OCI-LY7 (cell line): ENCODE measurements around the gene ATG4B. TPM values are rescaled to one million over a fixed set of nuclear protein-coding genes. Genes with fewer than 3 reads are reported as not detected.

Source experiments
- BruUV-seq: library from RNA; stranded (reverse); fragments of 400-500 nt; replicated peaks from 2 replicates; lab custom pipeline; 2021; lab: Mats Ljungman, UMichigan
- CTCF ChIA-PET: fragments of 300-600 bp; sonication (Branson Sonifier 250); formaldehyde crosslinking; loops from one replicate; lab custom pipeline; 2022; ENCODE audit warnings: antibody characterized with exemption; ENCODE audit not compliant: unreplicated experiment; lab: Charles Lee
- POLR2A ChIA-PET: fragments of 300-600 bp; sonication (Branson Sonifier 250); formaldehyde crosslinking; loops from one replicate; lab custom pipeline; 2022; ENCODE audit warnings: antibody characterized with exemption; lab: Charles Lee
- DNase-seq: peaks from one replicate; pipeline ENCODE4 v3.0.0-alpha.2; 2015; ENCODE audit warnings: low spot score
- H2AFZ ChIP-seq: fragments of 200-600 bp; sonication (generic), shearing (Covaris generic); 2 replicates; pipeline ENCODE4 v1.6.1; 2014; ENCODE audit warnings: mild to moderate bottlenecking, antibody characterized with exemption, low read length, moderate library complexity
- H3K27ac ChIP-seq: fragments of 200-600 bp; sonication (generic); 2 replicates; pipeline ENCODE4 v1.5.1; 2014; ENCODE audit warnings: mixed run types, low read depth, mild to moderate bottlenecking, moderate library complexity, low read length, inconsistent platforms; ENCODE audit not compliant: poor library complexity, severe bottlenecking
- H3K36me3 ChIP-seq: fragments of 200-600 bp; sonication (generic); 2 replicates; pipeline ENCODE4 v1.6.1; 2014; ENCODE audit warnings: mild to moderate bottlenecking, antibody characterized with exemption, low read length, moderate library complexity, mixed read lengths; ENCODE audit not compliant: insufficient read depth
- H3K4me1 ChIP-seq: fragments of 200-600 bp; sonication (generic); 2 replicates; pipeline ENCODE4 v1.5.1; 2014; ENCODE audit warnings: mild to moderate bottlenecking, low read length; ENCODE audit not compliant: insufficient read depth, poor library complexity, severe bottlenecking
- H3K4me2 ChIP-seq: fragments of 200-600 bp; sonication (generic); 2 replicates; pipeline ENCODE4 v1.6.1; 2014; ENCODE audit warnings: mild to moderate bottlenecking, low read length
- H3K4me3 ChIP-seq: fragments of 200-600 bp; sonication (generic); 2 replicates; pipeline ENCODE4 v1.5.1; 2014; ENCODE audit warnings: mild to moderate bottlenecking, low read depth, low read length; ENCODE audit not compliant: poor library complexity, severe bottlenecking
- H3K79me2 ChIP-seq: fragments of 200-600 bp; sonication (generic); 2 replicates; pipeline ENCODE4 v1.6.1; 2016; ENCODE audit warnings: low read depth, mild to moderate bottlenecking, low read length, moderate library complexity, mixed read lengths; ENCODE audit not compliant: insufficient read depth
- H3K9me2 ChIP-seq: fragments of 200-600 bp; sonication (generic); 2 replicates; pipeline ENCODE4 v1.6.1; 2016; ENCODE audit warnings: mild to moderate bottlenecking, low read length, mixed read lengths; ENCODE audit not compliant: insufficient read depth
- H3K9me3 ChIP-seq: fragments of 200-600 bp; sonication (generic); 2 replicates; pipeline ENCODE4 v1.6.1; 2014; ENCODE audit warnings: mild to moderate bottlenecking, mixed run types, low read length, mixed read lengths
- H4K20me1 ChIP-seq: fragments of 200-600 bp; sonication (generic); 2 replicates; pipeline ENCODE4 v1.6.1; 2014; ENCODE audit warnings: mild to moderate bottlenecking, antibody characterized with exemption, low read length, moderate library complexity, mixed read lengths; ENCODE audit not compliant: insufficient read depth
- CTCF ChIP-seq: fragments of 200-600 bp; sonication (generic); conservative IDR thresholded peaks from 2 replicates; pipeline ENCODE4 v1.5.1; 2014; ENCODE audit warnings: mild to moderate bottlenecking, antibody characterized with exemption, low read length, moderate library complexity, mixed read lengths
- EZH2phosphoT487 ChIP-seq: fragments of 200-600 bp; sonication (generic); IDR thresholded peaks from 2 replicates; pipeline ENCODE4 v1.6.1; 2018; ENCODE audit warnings: low read depth, borderline replicate concordance, mild to moderate bottlenecking, mixed run types, antibody characterized with exemption, low read length, moderate library complexity, mixed read lengths
- intact Hi-C: fragments of 100-400 bp; cut with micrococcal nuclease; formaldehyde crosslinking; loops from one replicate; pipeline ENCODE4 v1.10.0; 2022; ENCODE audit not compliant: unreplicated experiment
- total RNA-seq, 2 experiments: library from RNA; depleted of rRNA in 1 of 2; stranded (reverse); fragments of >200 nt in 1 of 2; shearing (Covaris generic) in 1 of 2; gene quantifications; 2 replicates each; pipeline ENCODE4 v1.2.3, GENCODE V29; 2014 to 2022

The ATG4B gene
- total RNA-seq, 2 experiments from 2014 or later, result 72.4 to 133 TPM

- intact Hi-C loops, result no loop called here
- ChIA-PET CTCF (no interaction called here), POLR2A (interaction anchor here (0.6 kb wide), 1 partner anchor 573 kb away, joined by 6 read pairs; no protein-coding TSS in a partner anchor)
- H3K9me2 ChIP-seq, result no peaks in the 10 kb centered on the region
- H3K4me2 ChIP-seq, result no peak overlapping the region
- peaks cover 24% of the 10 kb centered on the region for H3K79me2 ChIP-seq
- H2AFZ ChIP-seq, result no peak overlapping the region
- no peak for DNase-seq
- no peak overlapping the region for H3K4me3 ChIP-seq
- no peak for TF ChIP-seq EZH2phosphoT487
- TF ChIP-seq CTCF, result no peak
- peaks cover 25% of the 10 kb centered on the region for H3K4me1 ChIP-seq
- H3K27ac ChIP-seq, result no peak overlapping the region
- BruUV-seq, result no TSS peak
- H3K9me3 ChIP-seq, result no peaks in the 10 kb centered on the region
- 0 out of 2 replicates have a peak, but pooled peaks cover 3% of the 10 kb centered on the region for H4K20me1 ChIP-seq
- H3K36me3 ChIP-seq, result peaks cover 38% of the 10 kb centered on the region; the same call in 1 of the 2 replicates
Measured at GRCh38 chr2:241615522-241616052, 21.9 kb upstream of the ATG4B start.

- no peaks in the 10 kb centered on the region for H3K9me3 ChIP-seq
- H3K9me2 ChIP-seq, result no peaks in the 10 kb centered on the region
- H3K4me3 ChIP-seq, result peak overlapping the region; percentile 54
- BruUV-seq, result no TSS peak
- peak overlapping the region; percentile 66 for H3K27ac ChIP-seq
- peak; percentile 32; the same call in 1 of the 2 replicates for TF ChIP-seq CTCF
- TF ChIP-seq EZH2phosphoT487, result no peak
- H3K36me3 ChIP-seq, result peaks cover 44% of the 10 kb centered on the region
- intact Hi-C loops, result no loop called here
- H2AFZ ChIP-seq, result no peak overlapping the region; the same call in 1 of the 2 replicates
- DNase-seq, result no peak
- H3K4me2 ChIP-seq, result peak overlapping the region; percentile 82
- H3K79me2 ChIP-seq, result peaks cover 28% of the 10 kb centered on the region
- POLR2A ChIA-PET, result interaction anchor here (0.6 kb wide), 1 partner anchor 573 kb away, joined by 6 read pairs; no protein-coding TSS in a partner anchor
- CTCF ChIA-PET, result no interaction called here
- peaks cover 22% of the 10 kb centered on the region for H3K4me1 ChIP-seq
- 0 out of 2 replicates have a peak, but pooled peaks cover 3% of the 10 kb centered on the region for H4K20me1 ChIP-seq
Measured at GRCh38 chr2:241616168-241617125, 21.0 kb upstream of the ATG4B start.
